ENCODE measurements around the gene ISM1.

Gene ISM1

GRCh38 chr20:13186043-13186774, 34.9 kb upstream of the ISM1 start:
- no peaks in the 10 kb centered on the region for H3K9me3 ChIP-seq
- intact Hi-C loops (cut with DNase I; ENCODE audit: low total_unique reads), result no loop called here
- no peak for DNase-seq
- TF ChIP-seq CTCF (IDR thresholded peaks at IDR 0.05), result no peak
- H3K4me1 ChIP-seq, result no peaks in the 10 kb centered on the region
- H3K36me3 ChIP-seq, result no peaks in the 10 kb centered on the region
- H3K27me3 ChIP-seq, result no peaks in the 10 kb centered on the region
- H3K27ac ChIP-seq, result no peak overlapping the region
- no peak overlapping the region for H3K4me3 ChIP-seq

- no peaks in the 10 kb centered on the region for H3K27me3 ChIP-seq
- intact Hi-C loops (cut with DNase I; ENCODE audit: low total_unique reads), result no loop called here
- no peaks in the 10 kb centered on the region for H3K36me3 ChIP-seq
- no peak for DNase-seq
- no peaks in the 10 kb centered on the region for H3K4me1 ChIP-seq
- no peak for TF ChIP-seq CTCF (IDR thresholded peaks at IDR 0.05)
- no peak overlapping the region for H3K4me3 ChIP-seq
- H3K27ac ChIP-seq, result no peak overlapping the region
- H3K9me3 ChIP-seq, result no peaks in the 10 kb centered on the region
Observed at GRCh38 chr20:13187899-13188298, 33.2 kb upstream of the ISM1 start.

GRCh38 chr20:13199279-13199678, 21.8 kb upstream of the ISM1 start:
- Histone ChIP-seq H3K36me3 (no peaks in the 10 kb centered on the region), H3K4me3 (no peak overlapping the region), H3K9me3 (no peaks in the 10 kb centered on the region), H3K4me1 (no peaks in the 10 kb centered on the region), H3K27me3 (no peaks in the 10 kb centered on the region), H3K27ac (no peak overlapping the region)
- DNase-seq, result no peak
- intact Hi-C loops (cut with DNase I; ENCODE audit: low total_unique reads), result no loop called here
- TF ChIP-seq CTCF (IDR thresholded peaks at IDR 0.05), result no peak

- no peak for DNase-seq
- intact Hi-C loops (cut with DNase I; ENCODE audit: low total_unique reads), result no loop called here
- no peaks in the 10 kb centered on the region for H3K27me3 ChIP-seq
- no peaks in the 10 kb centered on the region for H3K36me3 ChIP-seq
- TF ChIP-seq CTCF (IDR thresholded peaks at IDR 0.05), result no peak
- no peaks in the 10 kb centered on the region for H3K9me3 ChIP-seq
- H3K4me1 ChIP-seq, result no peaks in the 10 kb centered on the region
- no peak overlapping the region for H3K27ac ChIP-seq
- no peak overlapping the region for H3K4me3 ChIP-seq
Observed at GRCh38 chr20:13200767-13201500, 20.1 kb upstream of the ISM1 start.

GRCh38 chr20:13202565-13202964, 18.5 kb upstream of the ISM1 start:
- no peak for TF ChIP-seq CTCF (IDR thresholded peaks at IDR 0.05)
- intact Hi-C loops (cut with DNase I; ENCODE audit: low total_unique reads), result no loop called here
- no peak for DNase-seq
- H3K27ac ChIP-seq, result no peak overlapping the region
- H3K9me3 ChIP-seq, result no peaks in the 10 kb centered on the region
- no peak overlapping the region for H3K4me3 ChIP-seq
- H3K4me1 ChIP-seq, result no peaks in the 10 kb centered on the region
- no peaks in the 10 kb centered on the region for H3K36me3 ChIP-seq
- H3K27me3 ChIP-seq, result no peaks in the 10 kb centered on the region

Measured in tibial artery (tissue), 4 donors.